GM21390 (cell line): ENCODE data around the gene AKAP8L.

Experiments used
- ATAC-seq: cut with Tn5 transposase; IDR thresholded peaks from one replicate; pipeline ENCODE4 v1.9.1; 2021; ENCODE audit not compliant: unreplicated experiment

The AKAP8L gene

DNA sequence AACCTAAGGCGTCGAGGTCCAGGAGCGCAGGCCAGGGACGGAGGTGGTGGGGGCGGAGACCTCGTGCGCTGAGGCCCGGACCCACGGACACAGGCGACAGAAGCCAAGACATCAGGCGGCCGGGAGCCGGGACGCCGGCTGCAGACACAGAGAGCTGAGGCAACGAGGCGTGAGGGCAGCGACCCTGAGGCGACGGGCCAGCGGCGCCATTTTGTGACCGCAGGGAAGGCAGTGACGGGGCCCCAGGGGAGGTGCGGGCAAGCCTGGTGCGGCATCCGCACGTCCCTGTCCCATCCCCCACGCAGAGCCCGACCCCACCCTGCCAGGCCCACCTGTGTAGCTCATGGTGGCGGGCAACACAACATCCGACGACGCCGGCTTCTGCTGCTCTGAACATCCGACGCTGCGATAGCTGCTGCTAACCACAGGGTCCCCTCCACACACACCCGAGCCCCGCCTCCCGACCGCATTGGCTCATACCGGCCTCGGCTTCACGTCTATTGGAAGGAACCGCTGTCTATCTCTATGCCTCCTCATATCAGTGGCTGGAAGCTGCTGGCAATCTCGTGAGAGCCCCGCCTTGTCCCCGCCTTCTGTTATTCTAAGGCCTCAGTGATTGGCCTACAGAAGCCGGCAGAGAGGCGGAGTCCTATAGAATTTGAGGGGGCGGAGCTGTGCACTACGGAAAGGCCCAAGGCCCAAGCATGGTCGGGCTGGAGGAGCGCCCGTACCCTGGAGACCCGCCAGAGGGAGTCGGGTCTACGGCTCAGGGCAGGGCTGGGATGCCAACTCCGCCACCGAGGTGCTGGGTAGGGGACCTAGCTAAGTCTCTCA, at the start of gene AKAP8L:
Gene AKAP8L (minus strand): TSS at position 410 of the 834 bp plus-strand sequence. CDS start 65 bp downstream, at position 345.
- peak; percentile 92 for ATAC-seq

GRCh38 chr19:15467734-15468214, 49.0 kb upstream of the AKAP8L start:
- no peak for ATAC-seq

GRCh38 chr19:15466851-15467733, 48.3 kb upstream of the AKAP8L start:
- ATAC-seq = peak; percentile 66

DNA sequence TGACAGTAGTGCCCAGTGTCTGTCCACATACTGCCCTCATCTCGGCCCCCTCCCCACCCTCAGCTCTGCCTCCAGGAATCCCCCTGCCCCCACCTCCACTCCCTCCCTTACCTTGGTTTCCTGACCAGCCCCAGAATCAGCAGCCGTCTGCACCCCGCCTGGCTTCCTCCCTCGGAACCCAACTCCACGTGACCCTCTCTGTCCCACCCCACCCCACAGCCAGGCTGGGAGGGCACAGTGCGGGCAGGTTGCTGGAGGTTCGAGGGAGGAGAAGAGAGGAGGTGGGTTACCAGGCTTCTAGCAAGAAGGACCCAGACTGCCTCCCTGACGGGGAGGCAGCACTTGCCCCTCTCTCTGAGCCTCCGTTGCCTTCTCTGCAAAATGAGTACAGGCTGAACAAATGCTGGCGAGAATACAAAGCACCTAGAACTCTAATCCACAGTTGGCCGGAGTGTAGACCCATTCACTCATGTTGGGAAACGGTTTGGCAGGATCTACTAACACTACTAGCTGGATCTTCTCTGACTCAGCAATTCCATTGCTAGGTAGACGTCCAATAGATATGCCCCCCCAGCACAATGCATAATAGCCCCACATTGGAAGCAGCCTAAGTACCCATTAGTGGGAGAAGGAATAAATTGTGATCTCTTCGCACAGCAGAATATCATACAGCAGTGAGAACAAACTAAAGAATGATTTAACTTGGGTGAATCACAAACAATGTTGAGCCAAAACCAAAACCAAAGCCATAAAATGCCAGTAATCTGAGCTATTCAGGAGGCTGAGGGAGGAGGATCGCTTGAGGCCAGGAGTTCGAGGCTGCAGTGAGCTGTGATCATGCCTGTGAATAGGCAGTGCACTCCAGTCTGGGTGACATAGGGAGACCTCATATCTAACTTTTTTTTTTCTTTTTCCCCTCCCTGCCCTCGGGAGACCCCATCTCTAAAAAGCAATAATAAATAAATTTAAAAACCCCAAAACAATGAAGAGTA, 45.9 kb upstream of the AKAP8L start, which contains the start of gene RASAL3:
Gene RASAL3 (minus strand): TSS at position 151 of the 992 bp plus-strand sequence. CDS start 186 bp downstream, outside the sequence.
- ATAC-seq = no peak

DNA sequence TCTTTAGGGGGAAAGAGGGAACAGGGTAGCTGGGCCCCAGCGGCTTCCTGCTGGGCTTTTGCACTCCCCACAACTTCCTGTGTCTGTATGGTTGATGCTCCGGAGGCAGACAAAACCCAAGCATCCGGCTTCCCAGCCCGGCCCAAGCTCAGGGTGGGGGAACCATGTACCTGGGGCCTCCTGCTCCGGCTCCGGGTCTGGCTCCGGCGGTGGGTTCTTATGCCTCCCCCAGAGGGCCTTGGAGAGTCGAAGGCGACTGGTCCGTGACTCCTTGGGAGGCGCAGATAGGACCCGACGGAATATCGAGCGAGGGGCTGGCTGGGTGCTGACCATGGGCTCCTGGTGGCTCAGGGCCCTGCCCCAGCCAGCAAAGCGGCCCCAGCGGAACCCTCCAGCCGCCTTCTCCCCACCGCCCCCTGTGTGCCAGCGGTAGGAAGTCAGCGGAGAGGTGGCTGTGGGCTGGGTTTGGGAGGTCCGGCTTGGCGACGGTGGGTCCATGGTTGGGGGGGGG, 45.1 kb upstream of the AKAP8L start:
- ATAC-seq = no peak

DNA sequence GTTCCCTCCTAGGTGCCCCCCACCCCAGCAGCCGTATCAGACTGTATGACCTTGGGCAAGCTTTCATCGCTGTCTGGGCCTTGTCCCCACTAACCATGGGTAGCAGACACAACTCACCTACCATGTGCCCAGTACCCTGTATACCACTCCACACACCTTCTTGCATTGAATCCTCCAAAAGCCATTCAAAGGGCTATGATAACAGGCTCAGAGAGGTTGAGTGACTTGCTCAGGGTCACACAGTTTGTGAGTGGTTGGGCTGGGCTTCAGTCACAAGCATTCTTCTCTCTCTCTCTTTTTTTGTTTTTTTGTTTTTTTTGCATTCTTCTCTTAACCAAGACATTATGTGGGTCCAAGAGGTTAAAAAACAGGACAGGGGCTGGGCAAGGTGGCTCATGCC, 42.9 kb upstream of the AKAP8L start:
- no peak for ATAC-seq

DNA sequence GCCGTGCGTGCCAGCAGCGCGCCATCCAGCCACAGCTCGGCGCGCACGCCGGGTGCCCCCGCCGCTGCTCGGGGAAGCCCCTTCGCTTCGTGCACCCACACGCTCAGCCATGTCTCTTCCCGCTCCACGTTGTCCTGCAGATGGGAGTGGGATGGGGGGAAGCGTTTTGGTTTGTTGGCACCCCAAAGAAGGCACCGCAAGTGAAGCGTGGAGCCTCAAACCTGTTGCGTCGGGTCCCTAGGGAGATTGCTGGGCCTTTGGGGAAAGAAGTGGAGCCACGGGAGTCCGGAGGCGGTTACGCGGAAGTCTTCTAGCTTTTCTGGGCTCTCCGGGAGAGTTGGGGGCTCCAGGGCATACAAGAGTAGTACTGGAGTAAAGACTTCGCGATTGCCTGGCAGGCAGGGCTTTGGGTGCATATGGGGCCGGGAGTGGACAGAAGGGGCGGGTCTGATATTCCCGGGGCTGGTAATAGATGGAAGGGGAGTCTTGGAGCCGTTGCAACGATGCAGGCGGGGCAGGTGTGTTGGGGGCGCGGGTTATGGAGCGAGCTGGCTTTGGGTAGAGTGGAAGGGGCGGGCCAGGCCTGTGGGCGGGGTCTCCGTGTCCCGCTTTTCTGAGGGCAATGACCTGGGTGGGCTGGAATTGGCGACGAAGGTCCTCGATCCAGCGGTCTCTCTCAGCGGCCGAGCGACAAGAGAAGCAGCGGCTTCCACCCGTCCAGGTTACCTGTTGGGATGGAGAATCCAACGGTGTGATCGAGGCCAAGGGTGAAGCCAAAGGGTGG, 39.1 kb upstream of the AKAP8L start:
- ATAC-seq = no peak

DNA sequence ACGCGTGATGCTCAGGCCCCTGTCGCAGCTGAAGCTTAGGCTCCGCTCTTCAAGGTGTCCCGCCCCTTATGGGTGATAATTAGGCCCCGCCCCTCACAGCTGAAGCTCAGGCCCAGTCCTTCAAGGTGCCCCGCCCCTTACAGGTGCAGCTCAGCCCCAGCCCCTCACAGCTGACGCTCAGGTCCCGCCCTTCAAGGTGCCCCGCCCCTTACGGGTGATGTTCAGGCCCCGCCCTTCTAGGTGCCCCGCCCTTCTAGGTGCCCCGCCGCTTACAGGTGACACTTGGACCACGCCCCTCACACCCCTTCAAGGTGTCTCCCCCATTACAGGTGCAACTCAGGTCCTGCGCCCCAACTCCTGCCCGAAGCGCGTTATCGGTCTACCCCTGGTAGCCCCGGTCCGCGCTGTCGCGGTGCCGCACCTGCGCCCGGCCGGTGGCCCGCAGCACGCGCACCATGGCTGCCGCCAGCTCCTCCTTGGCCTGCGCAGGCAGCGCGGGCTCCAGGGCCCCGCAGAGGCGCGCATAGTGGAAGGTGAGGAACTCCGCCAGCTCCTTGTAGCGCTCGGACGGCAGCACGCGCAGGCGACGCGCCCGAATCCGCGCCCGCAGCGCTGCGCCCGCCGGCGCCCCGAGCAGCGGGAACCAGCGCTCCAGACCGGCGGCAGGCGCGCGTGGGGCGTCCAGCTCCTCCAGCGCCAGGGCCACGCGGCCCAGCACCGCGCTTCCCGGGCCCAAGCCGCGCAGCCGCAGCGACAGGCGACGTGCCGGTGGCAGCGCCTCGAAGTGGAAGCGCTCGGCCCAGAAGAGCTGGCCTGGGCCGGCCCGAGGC, 38.3 kb upstream of the AKAP8L start:
- ATAC-seq = no peak

- no peak for ATAC-seq
Measured at GRCh38 chr19:15456441-15456840, 37.7 kb upstream of the AKAP8L start.

GRCh38 chr19:15455996-15456395, 37.2 kb upstream of the AKAP8L start:
- no peak for ATAC-seq

DNA sequence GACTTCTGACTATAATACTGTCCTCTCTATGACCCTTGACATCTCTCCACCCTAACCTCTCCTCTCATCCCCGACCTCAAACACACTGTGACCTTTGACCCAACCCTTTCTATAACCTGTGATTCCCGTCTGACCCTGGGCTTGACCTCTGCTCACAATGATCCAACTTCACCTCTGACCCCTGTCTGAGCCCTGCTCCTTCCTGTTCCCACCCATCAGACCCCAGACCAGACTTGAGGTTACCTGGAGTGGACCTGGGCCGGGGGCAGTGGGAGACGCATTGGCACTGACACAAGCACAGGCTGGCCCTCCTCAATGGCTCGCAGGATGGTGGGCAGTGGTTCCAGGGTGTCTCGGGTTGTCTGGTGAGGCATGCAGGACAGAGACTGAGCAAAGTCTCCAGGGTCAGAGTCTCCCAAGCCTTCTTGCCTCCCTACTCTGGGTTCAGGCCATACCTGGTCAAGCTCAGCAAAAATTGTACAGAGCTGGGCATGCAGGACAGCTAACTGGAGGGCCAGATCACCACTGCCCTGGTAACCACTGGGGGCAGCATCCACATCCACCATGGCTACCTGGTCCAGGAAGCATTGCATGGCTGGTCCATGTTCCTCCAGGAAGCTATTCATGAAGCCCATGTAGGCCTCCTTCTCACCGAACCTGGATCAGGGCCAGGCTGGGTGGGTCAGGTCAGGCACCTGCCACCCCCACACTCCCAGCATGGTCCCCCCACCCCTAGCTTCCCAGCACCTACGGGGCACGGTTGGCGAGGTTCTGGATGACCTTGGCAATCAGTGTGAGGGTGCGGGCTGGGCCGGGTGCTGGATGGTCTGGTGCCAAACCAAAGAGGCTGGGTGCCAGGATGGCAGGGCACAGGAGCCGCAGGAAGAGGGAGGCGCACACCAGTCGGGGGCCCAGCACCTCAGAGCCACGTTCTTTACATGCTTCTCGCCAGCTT, 35.4 kb upstream of the AKAP8L start:
- ATAC-seq = no peak

DNA sequence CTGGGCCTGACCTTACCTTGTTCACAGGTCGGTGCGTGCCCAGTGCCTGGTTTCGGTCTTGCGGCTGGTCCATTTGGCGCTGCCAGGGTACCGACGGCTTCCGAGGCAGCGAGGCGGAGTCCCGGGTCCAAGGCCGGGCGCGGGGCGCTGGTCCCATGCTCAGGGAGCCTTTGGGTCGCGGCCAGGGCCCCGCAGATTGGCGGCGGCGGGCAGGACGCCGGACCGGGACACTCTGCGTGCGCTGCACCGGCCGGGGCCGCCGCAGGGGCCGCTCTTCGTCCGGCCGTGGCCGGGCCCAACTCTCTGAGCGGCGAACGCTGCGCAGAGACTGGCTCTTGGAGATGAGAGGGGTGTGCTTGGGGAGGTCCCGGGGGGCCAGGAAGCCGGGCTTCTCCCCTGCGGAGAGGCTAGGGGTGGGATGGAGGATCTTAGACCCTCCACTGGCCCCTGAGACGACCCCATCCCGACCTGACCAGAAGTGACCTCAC, 34.3 kb upstream of the AKAP8L start:
- ATAC-seq = no peak

DNA sequence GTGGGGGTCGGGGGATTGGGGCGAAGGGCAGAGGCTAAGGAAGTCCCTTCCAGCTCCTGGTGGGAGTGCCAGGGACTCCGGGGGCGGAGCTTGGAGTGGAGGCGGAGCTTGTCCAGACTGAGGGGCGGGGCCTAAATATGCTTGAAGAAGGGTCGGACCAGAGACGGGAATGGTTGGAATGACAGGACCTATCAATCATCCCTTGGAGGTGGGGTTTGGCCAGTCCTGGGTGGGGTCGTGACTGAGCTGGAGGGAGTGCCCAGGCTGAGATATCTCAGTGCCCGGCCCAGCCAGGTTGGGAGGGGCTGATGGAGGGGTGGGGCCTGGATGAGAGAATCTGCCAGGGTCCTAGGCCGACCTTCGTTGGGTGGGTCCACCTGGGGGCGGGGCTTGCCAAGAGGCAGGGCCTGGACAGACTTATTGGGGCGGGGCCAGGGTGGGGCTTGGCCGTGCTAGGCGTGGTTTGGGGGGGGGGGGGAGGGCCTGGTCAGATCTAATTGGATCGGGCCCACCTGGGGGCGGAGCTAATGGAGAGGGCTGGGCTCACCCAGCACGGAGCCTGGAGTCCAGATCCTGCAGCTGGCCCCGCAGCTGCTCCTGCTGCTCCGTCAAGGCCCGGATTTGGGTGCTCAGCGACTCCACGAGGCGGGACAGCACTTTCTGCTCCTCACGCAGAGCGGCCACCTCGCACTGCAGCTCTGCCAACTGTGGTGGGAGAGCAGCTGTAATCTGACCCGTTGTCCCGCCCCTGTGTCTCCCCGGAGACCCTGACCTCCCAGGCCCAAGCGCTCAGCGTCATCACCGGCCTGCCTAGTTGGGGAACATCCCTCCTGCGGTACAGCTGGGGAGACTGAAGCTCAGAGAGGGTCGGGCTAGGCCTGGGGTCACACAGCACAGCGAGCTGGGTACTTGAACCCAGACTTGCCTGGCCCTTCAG, 33.6 kb upstream of the AKAP8L start:
- no peak for ATAC-seq

- ATAC-seq = no peak
Measured at GRCh38 chr19:15450528-15450890, 31.7 kb upstream of the AKAP8L start.

- no peak for ATAC-seq
Measured at GRCh38 chr19:15449620-15450527, 31.1 kb upstream of the AKAP8L start, which contains the start of gene WIZ. WIZ (minus strand) TSS chr19:15449956; CDS start chr19:15448307, 1,649 bp downstream.
